Measurements from ENCODE around the gene P3R3URF.
A peak's percentile ranks its signal among the peaks of the same experiment; 100 is the strongest.

P3R3URF gene

DNA sequence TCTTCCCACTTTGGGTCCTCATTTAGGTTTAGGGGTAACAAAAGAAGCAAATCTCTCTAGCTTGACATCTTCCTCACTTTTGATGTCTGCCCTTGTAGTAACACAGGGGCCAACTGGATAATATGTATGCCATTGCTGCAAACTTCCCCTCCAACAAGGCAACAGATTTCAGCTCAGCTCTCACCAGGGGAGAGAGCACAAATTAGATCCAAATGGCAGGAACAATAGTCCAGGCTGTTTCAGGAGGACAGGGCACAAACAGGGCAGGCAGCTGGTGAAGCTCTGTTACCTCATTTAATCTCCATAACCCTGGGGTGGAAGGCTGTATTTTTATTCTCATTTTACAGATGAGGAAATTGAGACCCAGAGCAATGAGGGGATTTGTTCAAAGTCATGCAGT, 39.6 kb downstream of the P3R3URF start:
- Histone ChIP-seq H3K27ac (no peak overlapping the region), H3K36me3 (no peaks in the 10 kb centered on the region), H3K27me3 (ENCODE audit: insufficient read depth, low read depth, severe bottlenecking) (no peaks in the 10 kb centered on the region), H3K9me3 (ENCODE audit: severe bottlenecking) (no peaks in the 10 kb centered on the region), H3K4me3 (ENCODE audit: low read depth, low read length) (no peak overlapping the region)
- no peak for DNase-seq
- TF ChIP-seq CTCF (IDR thresholded peaks at IDR 0.05; ENCODE audit: low read depth, low read length) = no peak

DNA sequence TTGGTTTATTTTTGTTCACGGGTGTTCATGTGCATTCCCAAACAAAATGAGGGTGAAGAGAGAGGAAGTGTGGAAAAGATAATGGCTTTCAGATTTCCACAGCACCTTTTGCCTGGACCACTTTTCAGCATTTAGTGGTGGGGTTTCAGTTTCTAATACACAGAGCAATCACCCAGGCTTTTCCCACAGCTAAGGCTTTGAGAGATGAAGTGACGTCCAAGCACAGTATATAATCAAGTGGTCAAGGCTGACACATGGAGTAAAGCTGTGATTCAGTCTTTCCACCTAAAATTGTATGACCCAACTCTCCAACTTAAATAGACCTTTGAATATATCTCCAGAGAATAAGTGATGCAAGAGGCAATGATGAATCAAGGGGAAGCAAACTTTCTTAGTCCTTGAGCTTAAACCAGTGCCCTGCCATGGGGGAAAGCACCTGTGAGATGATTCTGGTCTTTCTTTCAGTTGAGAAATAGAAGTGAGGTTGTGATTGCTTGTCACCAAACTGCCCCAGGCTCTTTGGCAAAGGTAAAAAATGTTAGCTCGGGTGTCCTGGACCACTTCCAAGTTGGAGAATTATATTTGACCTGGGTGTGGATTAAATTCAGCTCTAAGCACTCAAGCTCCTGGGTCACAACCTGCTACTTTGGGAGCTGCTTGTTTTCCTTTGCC, 41.5 kb downstream of the P3R3URF start:
- Histone ChIP-seq H3K4me3 (ENCODE audit: low read depth, low read length) (no peak overlapping the region), H3K36me3 (no peaks in the 10 kb centered on the region), H3K9me3 (ENCODE audit: severe bottlenecking) (no peaks in the 10 kb centered on the region), H3K27me3 (ENCODE audit: insufficient read depth, low read depth, severe bottlenecking) (no peaks in the 10 kb centered on the region), H3K27ac (peak overlapping the region; percentile 100)
- TF ChIP-seq CTCF (IDR thresholded peaks at IDR 0.05; ENCODE audit: low read depth, low read length) = no peak
- DNase-seq = no peak

- Histone ChIP-seq H3K9me3 (ENCODE audit: severe bottlenecking) (no peaks in the 10 kb centered on the region), H3K27ac (peak overlapping the region; percentile 100), H3K36me3 (no peaks in the 10 kb centered on the region), H3K4me3 (ENCODE audit: low read depth, low read length) (peak overlapping the region; percentile 71), H3K27me3 (ENCODE audit: insufficient read depth, low read depth, severe bottlenecking) (no peaks in the 10 kb centered on the region)
- no peak for DNase-seq
- no peak for TF ChIP-seq CTCF (IDR thresholded peaks at IDR 0.05; ENCODE audit: low read depth, low read length)
These were observed 42.4 kb downstream of the P3R3URF start for GRCh38 chr1:46133781-46134350.

GRCh38 chr1:46133181-46133658, 43.1 kb downstream of the P3R3URF start:
- DNase-seq = peak; percentile 81
- no peaks in the 10 kb centered on the region for H3K36me3 ChIP-seq
- no peaks in the 10 kb centered on the region for H3K27me3 ChIP-seq (ENCODE audit: insufficient read depth, low read depth, severe bottlenecking)

GRCh38 chr1:46132529-46133180, 43.6 kb downstream of the P3R3URF start, which contains the start of gene PIK3R3:
Gene PIK3R3, minus strand, starts transcription at chr1:46132629. Its CDS starts 677 bp downstream, at chr1:46131952.
- TF ChIP-seq CTCF (IDR thresholded peaks at IDR 0.05; ENCODE audit: low read depth, low read length) = no peak
- Histone ChIP-seq H3K9me3 (ENCODE audit: severe bottlenecking) (no peaks in the 10 kb centered on the region), H3K27ac (peak within 1 kb of the TSS; percentile 100), H3K27me3 (ENCODE audit: insufficient read depth, low read depth, severe bottlenecking) (no peaks in the 10 kb centered on the region), H3K4me3 (ENCODE audit: low read depth, low read length) (peak within 1 kb of the TSS; percentile 78), H3K36me3 (peaks cover 5% of the 10 kb centered on the region; the same call in 1 of the 2 replicates)
- peak; percentile 99 for DNase-seq

More at GRCh38 chr1:46133181-46133658, 43.1 kb downstream of the P3R3URF start:
- Histone ChIP-seq H3K4me3 (ENCODE audit: low read depth, low read length) (peak overlapping the region; percentile 71), H3K27ac (peak overlapping the region; percentile 100), H3K9me3 (ENCODE audit: severe bottlenecking) (no peaks in the 10 kb centered on the region)
- TF ChIP-seq CTCF (IDR thresholded peaks at IDR 0.05; ENCODE audit: low read depth, low read length) = no peak
